ENCODE data around the gene NEURL1. TPM values are rescaled to one million over a fixed set of nuclear protein-coding genes. Genes with fewer than 3 reads are reported as not detected.
A peak's percentile ranks its signal among the peaks of the same experiment; 100 is the strongest.
"Not testable (repeated sequence)": the region's sequence is repeated elsewhere in the genome, so short reads cannot be mapped to it uniquely, and the experiment has no call there.

The NEURL1 gene
- total RNA-seq, 1 donor from 2014 or later, result 0.05 TPM

GRCh38 chr10:103619424-103620351 lies 126.2 kb downstream of the NEURL1 start:
- ATAC-seq (ENCODE audit: poor library complexity) (no peak), DNase-seq (no peak)
- intact Hi-C loops (cut with DNase I), result no loop called here

GRCh38 chr10:103620352-103620740 lies 126.8 kb downstream of the NEURL1 start:
- no peak for DNase-seq
- intact Hi-C loops (cut with DNase I), result no loop called here
- ATAC-seq (ENCODE audit: poor library complexity), result no peak

- peak; percentile 27 for DNase-seq
- ATAC-seq (ENCODE audit: poor library complexity), result no peak
- intact Hi-C loops (cut with DNase I), result no loop called here
Measured at GRCh38 chr10:103620891-103621782, 127.6 kb downstream of the NEURL1 start.

- intact Hi-C loops (cut with DNase I), result no loop called here
- ATAC-seq (ENCODE audit: poor library complexity) (peak; percentile 9), DNase-seq (no peak)
Measured at GRCh38 chr10:103621783-103622125, 128.2 kb downstream of the NEURL1 start.

DNA sequence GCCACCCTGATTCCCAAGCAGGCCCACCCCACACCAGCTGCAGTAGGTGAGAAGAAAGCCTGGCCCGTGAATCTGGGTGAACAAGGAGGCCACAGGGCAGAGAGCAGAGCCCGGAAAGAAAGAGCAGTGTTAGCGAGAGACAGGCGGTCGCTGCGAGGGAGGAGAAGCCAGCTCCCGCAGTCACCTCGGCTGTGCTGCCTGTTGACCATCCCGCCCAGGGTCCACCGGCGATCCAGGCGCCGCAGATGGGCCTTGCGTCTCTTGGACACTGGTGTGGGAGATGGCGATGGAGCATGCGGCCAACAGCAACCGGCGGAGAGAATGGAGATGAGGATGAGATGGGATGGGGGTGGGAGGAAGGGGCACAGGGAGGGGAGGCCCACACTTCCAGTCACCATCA lies 128.8 kb downstream of the NEURL1 start:
- DNase-seq (no peak), ATAC-seq (ENCODE audit: poor library complexity) (no peak)
- intact Hi-C loops (cut with DNase I), result no loop called here

- intact Hi-C loops (cut with DNase I), result no loop called here
- no peak for ATAC-seq (ENCODE audit: poor library complexity)
- DNase-seq, result no peak
Measured at GRCh38 chr10:103622935-103623574, 129.6 kb downstream of the NEURL1 start.

- intact Hi-C loops (cut with DNase I), result no loop called here
- no peak for DNase-seq
Measured at GRCh38 chr10:103626178-103626577, 132.7 kb downstream of the NEURL1 start.

DNA sequence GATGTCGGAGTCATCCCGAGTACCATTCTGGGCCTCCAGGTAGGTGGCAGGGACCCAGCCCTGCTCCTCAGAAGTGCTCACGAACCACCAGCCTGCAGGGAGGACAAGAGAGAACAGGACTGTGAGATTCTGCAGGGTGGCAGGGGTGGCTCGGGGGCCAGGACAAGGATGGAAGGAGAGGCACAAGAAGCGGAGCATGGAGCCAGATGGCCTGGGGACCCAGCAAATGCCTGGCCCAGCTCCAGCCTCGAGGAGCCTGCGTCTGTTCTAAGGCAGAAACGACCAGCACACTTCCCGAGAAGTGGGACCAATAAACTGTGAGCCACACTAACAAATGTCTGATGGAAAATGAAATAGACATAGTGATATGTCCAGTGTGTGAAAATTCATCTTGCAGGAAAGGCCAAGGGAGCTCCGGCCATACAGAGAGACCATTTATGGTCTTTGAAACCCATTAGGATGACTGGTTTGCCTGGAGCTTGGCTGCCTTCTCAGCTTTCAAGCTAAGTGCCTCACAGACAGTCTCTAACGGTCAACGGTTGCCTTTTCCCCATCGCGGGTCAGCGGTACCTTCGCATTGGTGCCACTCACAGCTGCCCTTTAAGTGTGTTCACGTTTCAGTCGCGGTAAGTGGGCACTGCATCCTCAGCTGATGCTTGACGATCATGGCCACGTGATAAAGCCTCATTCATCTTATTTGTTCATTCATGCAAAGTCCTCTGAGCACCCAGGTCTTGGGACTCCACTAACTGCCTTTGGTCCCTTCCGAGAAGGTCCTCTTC lies 133.8 kb downstream of the NEURL1 start:
- ATAC-seq (ENCODE audit: poor library complexity) (no peak), DNase-seq (no peak)
- intact Hi-C loops (cut with DNase I), result no loop called here

More at GRCh38 chr10:103626178-103626577, 132.7 kb downstream of the NEURL1 start:
- no peak for ATAC-seq (ENCODE audit: poor library complexity)

GRCh38 chr10:103627893-103628292 lies 134.4 kb downstream of the NEURL1 start:
- DNase-seq (no peak), ATAC-seq (ENCODE audit: poor library complexity) (no peak)
- intact Hi-C loops (cut with DNase I), result no loop called here

- ATAC-seq (ENCODE audit: poor library complexity) (no peak), DNase-seq (no peak)
- intact Hi-C loops (cut with DNase I), result no loop called here
Measured at GRCh38 chr10:103629581-103629980, 136.1 kb downstream of the NEURL1 start.

DNA sequence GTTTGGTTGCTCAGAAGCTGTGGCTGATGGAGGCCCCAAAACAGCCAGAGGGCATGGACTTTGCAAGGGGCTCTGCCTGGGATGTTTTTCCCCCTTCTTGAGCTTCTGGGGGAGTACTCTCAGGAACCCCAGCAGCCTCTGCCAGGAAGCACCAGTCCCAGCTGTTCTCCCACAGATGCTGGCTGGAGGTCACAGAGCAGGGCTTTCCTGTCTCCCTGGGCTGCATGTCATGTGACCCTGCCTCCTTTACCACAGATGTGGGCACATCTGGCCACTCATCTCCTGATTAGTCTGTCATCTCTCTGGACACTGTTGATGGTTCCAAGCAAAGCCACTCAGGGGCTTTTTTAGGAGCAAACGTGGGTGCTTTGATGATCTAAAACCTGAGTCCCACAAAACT lies 136.7 kb downstream of the NEURL1 start:
- DNase-seq, result no peak
- intact Hi-C loops (cut with DNase I), result no loop called here
- no peak for ATAC-seq (ENCODE audit: poor library complexity)

DNA sequence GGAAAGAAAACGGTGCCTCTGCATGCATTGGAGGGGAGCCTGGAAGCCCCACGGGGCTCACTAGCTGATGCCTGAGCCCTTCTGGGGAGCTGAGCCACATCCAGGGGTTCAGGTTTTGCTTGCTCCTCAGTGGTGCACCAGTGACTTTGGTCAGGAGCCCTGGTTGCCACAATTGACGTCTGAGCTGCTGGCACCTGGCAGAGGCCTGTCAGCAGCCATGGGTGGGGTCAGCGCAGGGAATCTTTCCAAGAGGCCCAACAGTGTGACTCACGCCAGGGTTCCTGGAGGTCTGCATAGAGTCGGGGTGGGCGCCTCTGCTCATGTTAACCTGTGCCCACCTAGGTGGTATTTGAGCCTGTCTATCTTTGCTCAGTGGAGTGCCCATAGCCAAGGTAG lies 138.7 kb downstream of the NEURL1 start:
- intact Hi-C loops (cut with DNase I), result no loop called here
- peak; percentile 7 for ATAC-seq (ENCODE audit: poor library complexity)

DNA sequence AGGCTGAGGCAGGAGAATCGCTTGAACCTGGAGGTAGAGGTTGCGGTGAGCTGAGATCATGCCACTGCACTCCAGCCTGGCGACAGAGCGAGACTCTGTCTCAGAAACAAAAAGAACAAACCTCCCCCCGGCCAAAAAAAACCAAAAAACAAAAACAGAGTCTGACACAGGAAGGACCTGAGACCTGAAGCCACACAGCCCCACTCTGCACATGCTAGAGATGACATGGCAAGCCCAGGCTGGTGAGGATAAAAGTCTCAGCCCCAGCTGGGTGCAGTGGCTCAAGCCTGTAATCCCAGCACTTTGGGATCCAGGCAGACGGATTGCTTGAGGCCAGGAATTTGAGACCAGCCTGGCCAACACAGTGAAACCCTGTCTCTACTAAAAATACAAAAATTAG lies 139.4 kb downstream of the NEURL1 start:
- ATAC-seq (ENCODE audit: poor library complexity); intact Hi-C loops (cut with DNase I); DNase-seq: not testable (repeated sequence)

More for the DNA sequence above, 138.7 kb downstream of the NEURL1 start:
- no peak for DNase-seq

GRCh38 chr10:103633846-103634245 lies 140.3 kb downstream of the NEURL1 start:
- no peak for ATAC-seq (ENCODE audit: poor library complexity)
- intact Hi-C loops (cut with DNase I), result no loop called here
- peak; percentile 29 for DNase-seq

- intact Hi-C loops (cut with DNase I), result no loop called here
- ATAC-seq (ENCODE audit: poor library complexity) (peak; percentile 45), DNase-seq (no peak)
Measured at GRCh38 chr10:103635580-103635979, 142.1 kb downstream of the NEURL1 start.

GRCh38 chr10:103636492-103636891 lies 143.0 kb downstream of the NEURL1 start:
- intact Hi-C loops (cut with DNase I), result no loop called here
- ATAC-seq (ENCODE audit: poor library complexity) (no peak), DNase-seq (no peak)

GRCh38 chr10:103637011-103637410 lies 143.5 kb downstream of the NEURL1 start:
- ATAC-seq (ENCODE audit: poor library complexity), result no peak
- no peak for DNase-seq
- intact Hi-C loops (cut with DNase I), result no loop called here

- DNase-seq (peak; percentile 91), ATAC-seq (ENCODE audit: poor library complexity) (peak; percentile 75)
- intact Hi-C loops (cut with DNase I), result no loop called here
Measured at GRCh38 chr10:103637927-103638557, 144.5 kb downstream of the NEURL1 start.
